Esophagus muscularis mucosa (tissue), 3 donors: Measurements from ENCODE around the gene VAMP5.

Experiments used
- POLR2A ChIP-seq: fragments of 450-650 bp; IDR thresholded peaks from one replicate; pipeline ENCODE4 v1.6.1; 2017; ENCODE audit warnings: antibody characterized with exemption, moderate library complexity, mild to moderate bottlenecking, low read depth
- TF ChIP-seq, protein P1 (sequence below), 3 experiments: fragments of 200-600 bp in 2 of 3; fragments of 450-650 bp in 1 of 3; sonication (generic) in 2 of 3; IDR thresholded peaks; one replicate each; pipeline ENCODE4 v1.5.1; 2017 to 2019; ENCODE audit warnings: antibody characterized with exemption in 3 of 3, mild to moderate bottlenecking in 2 of 3, moderate library complexity in 1 of 3

DNA sequence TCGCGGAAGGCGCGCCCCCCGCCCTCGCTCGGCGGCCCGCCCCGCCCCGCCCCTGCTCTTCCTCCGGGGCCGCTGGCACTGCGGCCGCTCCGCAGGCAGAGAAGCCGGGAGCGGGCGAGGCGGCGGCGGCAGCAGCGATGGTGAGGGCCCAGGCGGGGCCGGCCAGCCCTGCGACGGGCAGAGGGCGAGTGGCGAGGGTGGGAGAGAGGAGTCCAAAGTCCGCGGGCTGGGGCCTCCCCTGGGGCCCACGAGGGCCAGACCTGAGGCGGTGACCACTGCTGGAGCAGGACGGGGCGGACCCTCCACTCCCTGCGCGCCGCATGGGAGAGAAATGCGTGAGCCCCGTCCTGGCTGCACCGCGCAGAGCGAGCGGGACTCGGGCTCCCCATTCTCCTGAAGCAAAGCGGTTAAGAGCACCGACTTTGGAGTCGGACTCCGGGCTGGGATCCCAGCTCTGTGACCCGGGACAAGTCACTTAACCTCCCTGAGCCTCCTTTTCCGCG, at the start of gene VAMP5:
- TF ChIP-seq, protein P1, sequence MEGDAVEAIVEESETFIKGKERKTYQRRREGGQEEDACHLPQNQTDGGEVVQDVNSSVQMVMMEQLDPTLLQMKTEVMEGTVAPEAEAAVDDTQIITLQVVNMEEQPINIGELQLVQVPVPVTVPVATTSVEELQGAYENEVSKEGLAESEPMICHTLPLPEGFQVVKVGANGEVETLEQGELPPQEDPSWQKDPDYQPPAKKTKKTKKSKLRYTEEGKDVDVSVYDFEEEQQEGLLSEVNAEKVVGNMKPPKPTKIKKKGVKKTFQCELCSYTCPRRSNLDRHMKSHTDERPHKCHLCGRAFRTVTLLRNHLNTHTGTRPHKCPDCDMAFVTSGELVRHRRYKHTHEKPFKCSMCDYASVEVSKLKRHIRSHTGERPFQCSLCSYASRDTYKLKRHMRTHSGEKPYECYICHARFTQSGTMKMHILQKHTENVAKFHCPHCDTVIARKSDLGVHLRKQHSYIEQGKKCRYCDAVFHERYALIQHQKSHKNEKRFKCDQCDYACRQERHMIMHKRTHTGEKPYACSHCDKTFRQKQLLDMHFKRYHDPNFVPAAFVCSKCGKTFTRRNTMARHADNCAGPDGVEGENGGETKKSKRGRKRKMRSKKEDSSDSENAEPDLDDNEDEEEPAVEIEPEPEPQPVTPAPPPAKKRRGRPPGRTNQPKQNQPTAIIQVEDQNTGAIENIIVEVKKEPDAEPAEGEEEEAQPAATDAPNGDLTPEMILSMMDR (IDR thresholded peaks at IDR 0.05), result no peak
- no peak for TF ChIP-seq POLR2A
